Adrenal gland (tissue), 5 donors: ENCODE data around the gene RHBDL3.

Source experiments
- POLR2A ChIP-seq, 2 donors: fragments of 450-650 bp; IDR thresholded peaks; one replicate each; pipeline ENCODE4 v1.6.1; 2017; ENCODE audit warnings: antibody characterized with exemption in 2 of 2, mild to moderate bottlenecking in 2 of 2, moderate library complexity in 1 of 2
- TF ChIP-seq, protein P1 (sequence below), 6 experiments: fragments of 450-650 bp in 4 of 6; fragments of 200-600 bp in 2 of 6; sonication (generic) in 1 of 6; IDR thresholded peaks; 1 replicate in 5 of 6; 2 replicates in 1 of 6; pipeline versions ENCODE4 v1.5.1 to v1.8.0; 2016 to 2021; ENCODE audit warnings: antibody characterized with exemption in 6 of 6, mild to moderate bottlenecking in 2 of 6, moderate library complexity in 1 of 6
- donor health status: DM: no; HTN: no; CAD: no.

DNA sequence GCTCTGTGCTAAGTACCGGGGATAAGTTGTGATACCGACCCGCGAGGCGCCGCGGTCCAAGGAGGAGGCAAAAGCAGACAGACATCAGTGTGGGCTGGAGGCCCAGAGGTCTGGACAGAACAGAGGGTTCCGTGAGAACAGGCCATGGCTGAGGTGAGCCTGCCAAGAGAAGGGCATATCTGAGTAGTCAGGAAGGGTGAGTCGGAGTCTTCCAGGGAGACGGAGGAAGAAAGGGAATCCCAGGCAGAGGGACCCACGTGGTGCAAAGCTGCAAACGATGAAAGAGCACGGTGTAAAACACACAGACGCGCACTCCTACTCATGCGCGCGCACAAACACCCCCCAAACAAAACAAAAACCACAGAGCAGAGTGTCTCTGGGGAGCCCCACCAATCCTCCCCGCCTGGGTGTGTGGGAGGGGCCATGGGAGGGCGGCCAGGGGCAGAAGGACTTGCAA is 18.1 kb downstream of the RHBDL3 start:
- TF ChIP-seq, protein P1, sequence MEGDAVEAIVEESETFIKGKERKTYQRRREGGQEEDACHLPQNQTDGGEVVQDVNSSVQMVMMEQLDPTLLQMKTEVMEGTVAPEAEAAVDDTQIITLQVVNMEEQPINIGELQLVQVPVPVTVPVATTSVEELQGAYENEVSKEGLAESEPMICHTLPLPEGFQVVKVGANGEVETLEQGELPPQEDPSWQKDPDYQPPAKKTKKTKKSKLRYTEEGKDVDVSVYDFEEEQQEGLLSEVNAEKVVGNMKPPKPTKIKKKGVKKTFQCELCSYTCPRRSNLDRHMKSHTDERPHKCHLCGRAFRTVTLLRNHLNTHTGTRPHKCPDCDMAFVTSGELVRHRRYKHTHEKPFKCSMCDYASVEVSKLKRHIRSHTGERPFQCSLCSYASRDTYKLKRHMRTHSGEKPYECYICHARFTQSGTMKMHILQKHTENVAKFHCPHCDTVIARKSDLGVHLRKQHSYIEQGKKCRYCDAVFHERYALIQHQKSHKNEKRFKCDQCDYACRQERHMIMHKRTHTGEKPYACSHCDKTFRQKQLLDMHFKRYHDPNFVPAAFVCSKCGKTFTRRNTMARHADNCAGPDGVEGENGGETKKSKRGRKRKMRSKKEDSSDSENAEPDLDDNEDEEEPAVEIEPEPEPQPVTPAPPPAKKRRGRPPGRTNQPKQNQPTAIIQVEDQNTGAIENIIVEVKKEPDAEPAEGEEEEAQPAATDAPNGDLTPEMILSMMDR (IDR thresholded peaks at IDR 0.05) = no peak
- no peak for TF ChIP-seq POLR2A (IDR thresholded peaks at IDR 0.05)
